SK-N-SH (cell line): ENCODE results near the gene MPHOSPH8. TPM values are rescaled to one million over a fixed set of nuclear protein-coding genes. Genes with fewer than 3 reads are reported as not detected.
"Not testable (repeated sequence)": the region's sequence is repeated elsewhere in the genome, so short reads cannot be mapped to it uniquely, and the experiment has no call there.

Source experiments
- CTCF ChIA-PET: fragments of 300-600, 350-600 bp; formaldehyde crosslinking; extraction: SDS; loops from one replicate; lab custom pipeline; 2021; lab: Yijun Ruan, JAX
- POLR2A ChIA-PET: fragments of 350-600 bp; sonication (Branson Sonifier 250); formaldehyde crosslinking; extraction: SDS; loops from one replicate; lab custom pipeline; 2020; ENCODE audit warnings: antibody characterized with exemption, inconsistent platforms; lab: Yijun Ruan, JAX
- DNase-seq: peaks from one replicate; pipeline ENCODE4 v3.0.0; 2012
- H2AFZ ChIP-seq: fragments of 200-600 bp; sonication (generic); 2 replicates; pipeline ENCODE4 v1.8.1; 2016; ENCODE audit warnings: antibody characterized with exemption, mild to moderate bottlenecking, low read depth
- H3F3A ChIP-seq: fragments of 200-600 bp; sonication (generic); replicated peaks from 2 replicates; pipeline ENCODE3; 2016; ENCODE audit warnings: antibody characterized with exemption, mild to moderate bottlenecking; ENCODE audit not compliant: insufficient read depth
- H3K27ac ChIP-seq, 2 experiments: fragments of 200-500 bp in 1 of 2; fragments of 200-600 bp in 1 of 2; sonication (Bioruptor generic) in 1 of 2; sonication (generic), shearing (Covaris generic) in 1 of 2; 2 replicates each; pipeline versions ENCODE4 v1.5.1 to v1.6.1; 2014 to 2016; ENCODE audit warnings: low read depth in 2 of 2, inconsistent platforms in 1 of 2, low read length in 1 of 2, mild to moderate bottlenecking in 1 of 2, mixed read lengths in 1 of 2
- H3K27me3 ChIP-seq: fragments of 200-600 bp; sonication (generic), shearing (Covaris generic); 2 replicates; pipeline ENCODE4 v1.6.1; 2016; ENCODE audit warnings: mixed run types; ENCODE audit not compliant: insufficient read depth
- H3K36me3 ChIP-seq, 2 experiments: fragments of 200-500 bp in 1 of 2; fragments of 200-600 bp in 1 of 2; sonication (Bioruptor generic) in 1 of 2; sonication (generic) in 1 of 2; replicated peaks in 1 of 2; 2 replicates each; pipeline versions ENCODE3 to v1.5.1; 2014 to 2016; ENCODE audit warnings: low read length in 1 of 2, mild to moderate bottlenecking in 1 of 2; ENCODE audit not compliant: insufficient read depth in 2 of 2, control insufficient read depth in 1 of 2
- H3K4me1 ChIP-seq, 2 experiments: fragments of 200-500 bp in 1 of 2; fragments of 200-600 bp in 1 of 2; sonication (Bioruptor generic) in 1 of 2; sonication (generic), shearing (Covaris generic) in 1 of 2; 2 replicates each; pipeline versions ENCODE4 v1.5.1 to v1.6.1; 2014 to 2016; ENCODE audit warnings: low read depth in 1 of 2, low read length in 1 of 2, mixed run types in 1 of 2; ENCODE audit not compliant: insufficient read depth in 2 of 2, control insufficient read depth in 1 of 2
- H3K4me2 ChIP-seq: fragments of 200-600 bp; sonication (generic), shearing (Covaris generic); 2 replicates; pipeline ENCODE4 v1.6.1; 2017; ENCODE audit warnings: mixed run types
- H3K4me3 ChIP-seq, 2 experiments: fragments of 200-500 bp in 1 of 2; fragments of 200-600 bp in 1 of 2; sonication (Bioruptor generic) in 1 of 2; sonication (generic), shearing (Covaris generic) in 1 of 2; 2 replicates each; pipeline versions ENCODE4 v1.5.1 to v1.8.1; 2014 to 2016; ENCODE audit warnings: low read depth in 2 of 2, inconsistent platforms in 1 of 2, low read length in 1 of 2, mild to moderate bottlenecking in 1 of 2, mixed read lengths in 1 of 2, moderate library complexity in 1 of 2
- H3K79me2 ChIP-seq: fragments of 200-600 bp; sonication (generic); 2 replicates; pipeline ENCODE4 v1.8.1; 2017; ENCODE audit warnings: mild to moderate bottlenecking; ENCODE audit not compliant: insufficient read depth
- H3K9ac ChIP-seq: fragments of 200-600 bp; sonication (generic); 2 replicates; pipeline ENCODE4 v1.6.1; 2017; ENCODE audit warnings: mixed run types
- H3K9me2 ChIP-seq: fragments of 200-600 bp; sonication (generic); 2 replicates; pipeline ENCODE4 v1.6.1; 2017; ENCODE audit warnings: mixed run types
- H3K9me3 ChIP-seq: fragments of 200-600 bp; sonication (generic); 2 replicates; pipeline ENCODE4 v1.6.1; 2017; ENCODE audit warnings: mixed run types, mild to moderate bottlenecking, moderate library complexity
- H4K20me1 ChIP-seq: fragments of 200-600 bp; sonication (generic); 2 replicates; pipeline ENCODE4 v1.6.1; 2017; ENCODE audit warnings: mild to moderate bottlenecking, mixed run types; ENCODE audit not compliant: insufficient read depth
- CTCF ChIP-seq: fragments of 200-600 bp; sonication (generic); IDR thresholded peaks from 2 replicates; pipeline ENCODE4 v1.6.1; 2017; ENCODE audit warnings: antibody characterized with exemption, mild to moderate bottlenecking, moderate library complexity
- ELF1 ChIP-seq: IDR thresholded peaks from 2 replicates; pipeline ENCODE4 v1.4.0; 2012
- EP300 ChIP-seq, 2 experiments: IDR thresholded peaks; 2 replicates each; pipeline versions ENCODE4 v1.4.0 to v1.6.1; 2012; ENCODE audit warnings: borderline replicate concordance in 1 of 2, low read depth in 1 of 2, low read length in 1 of 2
- FOSL2 ChIP-seq: IDR thresholded peaks from 2 replicates; pipeline ENCODE4 v1.4.0; 2012; ENCODE audit warnings: low read depth, mild to moderate bottlenecking, moderate library complexity, borderline replicate concordance
- FOXJ3 ChIP-seq: sonication (generic); formaldehyde crosslinking; IDR thresholded peaks from 2 replicates; pipeline ENCODE4 v1.5.1; 2020; ENCODE audit warnings: mild to moderate bottlenecking, missing genetic modification reagents
- GATA2 ChIP-seq: sonication (generic); formaldehyde crosslinking; IDR thresholded peaks from 2 replicates; pipeline ENCODE4 v1.5.0; 2020; ENCODE audit warnings: mild to moderate bottlenecking, missing genetic modification reagents
- JUND ChIP-seq: IDR thresholded peaks from 2 replicates; pipeline ENCODE4 v1.4.0; 2012
- MEF2A ChIP-seq: IDR thresholded peaks from 2 replicates; pipeline ENCODE4 v1.4.0; 2012; ENCODE audit warnings: low read depth, borderline replicate concordance
- NRF1 ChIP-seq: IDR thresholded peaks from 2 replicates; pipeline ENCODE4 v1.6.1; 2012; ENCODE audit warnings: low read depth, mild to moderate bottlenecking, low read length
- POLR2AphosphoS5 ChIP-seq: IDR thresholded peaks from 2 replicates; pipeline ENCODE4 v1.6.1; 2012; ENCODE audit warnings: low read depth, low read length
- SIN3A ChIP-seq: IDR thresholded peaks from 2 replicates; pipeline ENCODE4 v1.6.1; 2012; ENCODE audit warnings: low read depth, mild to moderate bottlenecking, low read length, moderate library complexity, borderline replicate concordance
- TAF1 ChIP-seq: IDR thresholded peaks from 2 replicates; pipeline ENCODE4 v1.6.1; 2012; ENCODE audit warnings: low read depth, mild to moderate bottlenecking, low read length, moderate library complexity, borderline replicate concordance
- TEAD4 ChIP-seq: IDR thresholded peaks from 2 replicates; pipeline ENCODE4 v1.4.0; 2012; ENCODE audit warnings: mild to moderate bottlenecking, borderline replicate concordance; ENCODE audit not compliant: insufficient read depth
- WGBS: methylation state at CpG from one replicate; pipeline ENCODE4 v1.1.6; 2017; ENCODE audit warnings: low lambda C conversion rate; 5-methylcytosine and 5-hydroxymethylcytosine counted together
- polyA plus RNA-seq, 3 experiments: library from polyadenylated mRNA; depleted of rRNA; stranded (reverse); fragments of >200 nt; gene quantifications; 2 replicates each; pipeline ENCODE4 v1.2.3, GENCODE V29; 2012
- TF ChIP-seq, protein P1 (sequence below): IDR thresholded peaks from 2 replicates; pipeline ENCODE4 v1.4.0; 2012; ENCODE audit warnings: low read depth
- TF ChIP-seq, protein P2 (sequence below): IDR thresholded peaks from 2 replicates; pipeline ENCODE4 v1.4.0; 2012; ENCODE audit warnings: low read depth, borderline replicate concordance

The MPHOSPH8 gene
- polyA plus RNA-seq, 1 of the 3 experiments (the other 2 are of a cell fraction), result 11.1 TPM

- H3K4me1 ChIP-seq, H3K27ac ChIP-seq, H3K27me3 ChIP-seq, CTCF ChIA-PET, H3K9ac ChIP-seq, H3K9me2 ChIP-seq, H3K9me3 ChIP-seq, H3F3A ChIP-seq, DNase-seq, H2AFZ ChIP-seq, H3K4me2 ChIP-seq, H4K20me1 ChIP-seq, H3K4me3 ChIP-seq: not testable (repeated sequence)
- peaks cover 36% of the 10 kb centered on the region for H3K79me2 ChIP-seq
- H3K36me3 ChIP-seq, result peaks cover 18 to 26% of the 10 kb centered on the region in 2 experiments
- POLR2A ChIA-PET, result interaction anchor here (0.6 kb wide), 1 partner anchor 53 kb away, joined by 3 read pairs; no protein-coding TSS in a partner anchor
- WGBS, result 93% methylated on average over 8 of the region's 8 CpGs
Observed at GRCh38 chr13:19691447-19691846, 58.0 kb downstream of the MPHOSPH8 start.

DNA sequence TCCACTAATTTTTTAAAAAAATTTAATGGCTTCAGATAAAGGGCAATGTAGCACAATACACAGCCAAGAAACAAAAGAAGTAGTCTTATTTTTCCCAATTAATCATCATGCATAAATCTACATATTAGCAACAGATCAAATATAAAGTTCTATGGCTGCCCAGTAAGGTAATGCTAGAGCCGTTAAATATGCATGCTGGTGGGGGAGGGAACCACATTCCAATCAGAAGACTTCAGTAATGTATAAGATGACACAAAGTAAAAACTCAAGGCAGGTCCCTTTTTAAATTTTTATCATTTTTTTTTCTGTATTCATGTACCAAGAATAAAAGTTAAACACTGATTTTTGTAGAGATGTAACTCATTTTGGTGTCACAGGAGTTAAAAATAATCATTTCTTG lies 62.0 kb downstream of the MPHOSPH8 start:
- no peaks in the 10 kb centered on the region for H4K20me1 ChIP-seq
- POLR2A ChIA-PET, result no interaction called here
- peaks cover 0 to 5% of the 10 kb centered on the region in 2 experiments; a peak in 2 of 4 replicates for H3K4me1 ChIP-seq
- DNase-seq, result no peak
- no peaks in the 10 kb centered on the region for H3K27me3 ChIP-seq
- H2AFZ ChIP-seq, result no peak overlapping the region
- peaks cover 48% of the 10 kb centered on the region for H3K79me2 ChIP-seq
- no peak overlapping the region for H3K4me3 ChIP-seq
- no peak overlapping the region for H3K4me2 ChIP-seq
- H3K9me2 ChIP-seq, result no peaks in the 10 kb centered on the region
- no peak overlapping the region for H3K9ac ChIP-seq
- H3K27ac ChIP-seq, result no peak overlapping the region
- CTCF ChIA-PET, result no interaction called here
- no peaks in the 10 kb centered on the region for H3K9me3 ChIP-seq
- 95% methylated on average over 1 of the region's 1 CpG for WGBS
- H3K36me3 ChIP-seq, result peaks cover 4 to 30% of the 10 kb centered on the region in 2 experiments
- TF ChIP-seq CTCF (no peak), TAF1 (no peak), SIN3A (no peak), JUND (no peak), FOXJ3 (CRISPR knock-in tag) (no peak)
- TF ChIP-seq, protein P1, sequence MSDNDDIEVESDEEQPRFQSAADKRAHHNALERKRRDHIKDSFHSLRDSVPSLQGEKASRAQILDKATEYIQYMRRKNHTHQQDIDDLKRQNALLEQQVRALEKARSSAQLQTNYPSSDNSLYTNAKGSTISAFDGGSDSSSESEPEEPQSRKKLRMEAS, result no peak
- H3F3A ChIP-seq, result peaks cover 9% of the 10 kb centered on the region

DNA sequence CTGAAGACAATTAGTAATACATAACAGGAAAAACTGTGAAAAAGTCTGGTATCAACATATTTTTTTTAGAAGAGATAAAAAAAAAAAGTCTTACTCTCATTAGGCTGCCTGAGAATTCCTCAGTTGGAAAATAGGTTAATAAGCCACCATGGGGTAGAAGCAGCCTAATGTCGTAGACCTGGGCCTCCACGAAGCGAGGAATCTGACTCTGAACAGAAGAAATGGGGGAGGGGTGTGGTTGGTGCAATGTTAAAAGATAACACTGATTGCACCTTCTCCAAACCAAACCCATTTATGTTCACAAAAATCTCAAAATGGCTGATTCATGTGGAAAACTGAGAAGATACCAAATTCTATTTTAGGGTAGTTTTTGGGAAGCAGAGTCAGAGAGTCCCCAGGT lies 62.4 kb downstream of the MPHOSPH8 start:
- ChIA-PET POLR2A (no interaction called here), CTCF (no interaction called here)
- Histone ChIP-seq H3K27me3 (no peaks in the 10 kb centered on the region), H2AFZ (no peak overlapping the region), H3F3A (peaks cover 9% of the 10 kb centered on the region), H4K20me1 (no peaks in the 10 kb centered on the region), H3K4me1 (peaks cover 0 to 5% of the 10 kb centered on the region in 2 experiments; a peak in 2 of 4 replicates), H3K4me2 (no peak overlapping the region), H3K27ac (no peak overlapping the region), H3K9ac (no peak overlapping the region), H3K9me3 (no peaks in the 10 kb centered on the region), H3K36me3 (peaks cover 4 to 30% of the 10 kb centered on the region in 2 experiments), H3K4me3 (no peak overlapping the region), H3K79me2 (peaks cover 45% of the 10 kb centered on the region), H3K9me2 (no peaks in the 10 kb centered on the region)
- DNase-seq, result no peak
- 65% methylated on average over 3 of the region's 3 CpGs for WGBS
- TF ChIP-seq FOSL2 (no peak), EP300 (IDR thresholded peaks at IDR 0.05; ENCODE audit: borderline replicate concordance in 1 of 2, low read depth in 1 of 2, low read length in 1 of 2) (no peak), TAF1 (no peak), MEF2A (no peak), POLR2AphosphoS5 (no peak), TEAD4 (no peak), FOXJ3 (CRISPR knock-in tag) (no peak), GATA2 (CRISPR knock-in tag) (no peak), ELF1 (no peak), NRF1 (no peak)
- TF ChIP-seq, protein P2, sequence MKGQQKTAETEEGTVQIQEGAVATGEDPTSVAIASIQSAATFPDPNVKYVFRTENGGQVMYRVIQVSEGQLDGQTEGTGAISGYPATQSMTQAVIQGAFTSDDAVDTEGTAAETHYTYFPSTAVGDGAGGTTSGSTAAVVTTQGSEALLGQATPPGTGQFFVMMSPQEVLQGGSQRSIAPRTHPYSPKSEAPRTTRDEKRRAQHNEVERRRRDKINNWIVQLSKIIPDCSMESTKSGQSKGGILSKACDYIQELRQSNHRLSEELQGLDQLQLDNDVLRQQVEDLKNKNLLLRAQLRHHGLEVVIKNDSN, result no peak

- H3K27ac ChIP-seq, H3K9me3 ChIP-seq, DNase-seq, H3K4me2 ChIP-seq, H2AFZ ChIP-seq, POLR2A ChIA-PET, H3K9me2 ChIP-seq, CTCF ChIA-PET, H4K20me1 ChIP-seq, H3K4me3 ChIP-seq, H3K9ac ChIP-seq, H3K27me3 ChIP-seq, H3K4me1 ChIP-seq: not testable (repeated sequence)
- H3K36me3 ChIP-seq, result peaks cover 2 to 34% of the 10 kb centered on the region in 2 experiments
- H3K79me2 ChIP-seq, result peaks cover 34% of the 10 kb centered on the region
- 92% methylated on average over 3 of the region's 5 CpGs for WGBS
- H3F3A ChIP-seq, result peaks cover 18% of the 10 kb centered on the region
Observed at GRCh38 chr13:19700963-19701362, 67.5 kb downstream of the MPHOSPH8 start.
